GM18519 (cell line): ENCODE data around the gene CUBN.
"Not testable (repeated sequence)": the region's sequence is repeated elsewhere in the genome, so short reads cannot be mapped to it uniquely, and the experiment has no call there.

Experiments
- ATAC-seq: cut with Tn5 transposase; IDR thresholded peaks from one replicate; pipeline ENCODE4 v1.9.1; 2021; ENCODE audit warnings: mild to moderate bottlenecking, moderate library complexity; ENCODE audit not compliant: unreplicated experiment, low FRiP score

CUBN gene

GRCh38 chr10:17143055-17143690, 13.6 kb upstream of the CUBN start:
- ATAC-seq: no peak

GRCh38 chr10:17141504-17142229, 12.1 kb upstream of the CUBN start:
- no peak for ATAC-seq

- ATAC-seq: no peak
Observed at GRCh38 chr10:17140386-17140761, 10.8 kb upstream of the CUBN start.

GRCh38 chr10:17138460-17139042, 8.9 kb upstream of the CUBN start:
- no peak for ATAC-seq

- ATAC-seq: no peak
Observed at GRCh38 chr10:17134737-17135260, 5.2 kb upstream of the CUBN start.

GRCh38 chr10:17134282-17134681, 4.7 kb upstream of the CUBN start:
- ATAC-seq: no peak

- no peak for ATAC-seq
Observed at GRCh38 chr10:17128261-17128660, 1.4 kb downstream of the CUBN start.

GRCh38 chr10:17126327-17126726, 3.3 kb downstream of the CUBN start:
- no peak for ATAC-seq

GRCh38 chr10:17125206-17125893, 4.3 kb downstream of the CUBN start:
- no peak for ATAC-seq

- ATAC-seq: no peak
Observed at GRCh38 chr10:17123961-17124360, 5.7 kb downstream of the CUBN start.

- ATAC-seq: no peak
Observed at GRCh38 chr10:17122726-17123661, 6.6 kb downstream of the CUBN start.

GRCh38 chr10:17122052-17122451, 7.6 kb downstream of the CUBN start:
- ATAC-seq: no peak

GRCh38 chr10:17120694-17121093, 8.9 kb downstream of the CUBN start:
- ATAC-seq: no peak

GRCh38 chr10:17119845-17120244, 9.8 kb downstream of the CUBN start:
- no peak for ATAC-seq

GRCh38 chr10:17116193-17116592, 13.4 kb downstream of the CUBN start:
- no peak for ATAC-seq

GRCh38 chr10:17115683-17116082, 13.9 kb downstream of the CUBN start:
- no peak for ATAC-seq

- ATAC-seq: not testable (repeated sequence)
Observed at GRCh38 chr10:17114878-17115444, 14.7 kb downstream of the CUBN start.

- ATAC-seq: no peak
Observed at GRCh38 chr10:17113889-17114540, 15.6 kb downstream of the CUBN start.

- no peak for ATAC-seq
Observed at GRCh38 chr10:17113346-17113745, 16.3 kb downstream of the CUBN start.
